IMR-90 (cell line): ENCODE results near the gene SAG. TPM values are rescaled to one million over a fixed set of nuclear protein-coding genes. Genes with fewer than 3 reads are reported as not detected.

Experiments used
- ATAC-seq: fragments of 200-7000 bp; cut with Tn5 transposase; 2 replicates; pipeline ENCODE4 v1.9.1; 2020; ENCODE audit warnings: low read depth, mild to moderate bottlenecking, moderate library complexity
- BruUV-seq: library from RNA; stranded (reverse); fragments of 400-500 nt; replicated peaks from 2 replicates; lab custom pipeline; 2021; lab: Mats Ljungman, UMichigan
- CTCF ChIA-PET: fragments of 300-600 bp; formaldehyde crosslinking; extraction: SDS; loops from one replicate; lab custom pipeline; 2021; ENCODE audit warnings: antibody characterized with exemption; lab: Yijun Ruan, JAX
- POLR2A ChIA-PET: fragments of 300-600 bp; sonication (Branson Sonifier 250); formaldehyde crosslinking; loops from one replicate; lab custom pipeline; 2022; ENCODE audit warnings: antibody characterized with exemption; ENCODE audit not compliant: unreplicated experiment; lab: Charles Lee
- DNase-seq: peaks from one replicate; pipeline ENCODE4 v3.0.0; 2013
- H2AFZ ChIP-seq: replicated peaks from 2 replicates; pipeline ENCODE3; 2013; ENCODE audit warnings: low read length, mild to moderate bottlenecking; ENCODE audit not compliant: poor library complexity
- H2AK5ac ChIP-seq: 2 replicates; pipeline ENCODE4 v1.6.1; 2013; ENCODE audit warnings: low read depth, low read length, inconsistent platforms
- H2AK9ac ChIP-seq: replicated peaks from 2 replicates; pipeline ENCODE3; 2013; ENCODE audit warnings: mild to moderate bottlenecking, low read depth, low read length, moderate library complexity; ENCODE audit not compliant: poor library complexity
- H2BK120ac ChIP-seq: 2 replicates; pipeline ENCODE4 v1.6.1; 2013; ENCODE audit warnings: low read depth, low read length, inconsistent platforms
- H2BK15ac ChIP-seq: 3 replicates; pipeline ENCODE4 v1.6.1; 2013; ENCODE audit warnings: low read depth, low read length, inconsistent platforms
- H2BK20ac ChIP-seq: 2 replicates; pipeline ENCODE4 v1.6.1; 2013; ENCODE audit warnings: low read depth, mild to moderate bottlenecking, inconsistent platforms, low read length, moderate library complexity
- H2BK5ac ChIP-seq: 2 replicates; pipeline ENCODE4 v1.6.1; 2013; ENCODE audit warnings: mild to moderate bottlenecking, low read depth, low read length, inconsistent platforms; ENCODE audit not compliant: poor library complexity, severe bottlenecking
- H3K14ac ChIP-seq: replicated peaks from 2 replicates; pipeline ENCODE4 v1.6.1; 2013; ENCODE audit warnings: low read depth, low read length, inconsistent platforms
- H3K18ac ChIP-seq: 2 replicates; pipeline ENCODE4 v1.6.1; 2013; ENCODE audit warnings: low read depth, low read length, control low read depth
- H3K23ac ChIP-seq: 2 replicates; pipeline ENCODE4 v1.6.1; 2013; ENCODE audit warnings: low read depth, low read length, inconsistent platforms
- H3K27ac ChIP-seq: 2 replicates; pipeline ENCODE4 v1.5.1; 2013; ENCODE audit warnings: mild to moderate bottlenecking, control low read depth, low read length; ENCODE audit not compliant: insufficient read depth
- H3K27me3 ChIP-seq: 2 replicates; pipeline ENCODE4 v1.6.1; 2013; ENCODE audit warnings: low read length; ENCODE audit not compliant: control insufficient read depth, insufficient read depth
- H3K36me3 ChIP-seq: 2 replicates; pipeline ENCODE4 v1.6.1; 2013; ENCODE audit warnings: low read length, mixed read lengths; ENCODE audit not compliant: control insufficient read depth, insufficient read depth
- H3K4ac ChIP-seq: 2 replicates; pipeline ENCODE4 v1.6.1; 2013; ENCODE audit warnings: low read depth, low read length, inconsistent platforms
- H3K4me1 ChIP-seq: 2 replicates; pipeline ENCODE4 v1.6.1; 2013; ENCODE audit warnings: low read length, mixed read lengths; ENCODE audit not compliant: control insufficient read depth, insufficient read depth
- H3K4me2 ChIP-seq: 2 replicates; pipeline ENCODE4 v1.6.1; 2013; ENCODE audit warnings: low read depth, mild to moderate bottlenecking, control low read depth, low read length, moderate library complexity
- H3K4me3 ChIP-seq: 2 replicates; pipeline ENCODE4 v1.5.1; 2013; ENCODE audit warnings: low read depth, mild to moderate bottlenecking, control low read depth, low read length, moderate library complexity; ENCODE audit not compliant: insufficient read depth
- H3K56ac ChIP-seq: 2 replicates; pipeline ENCODE4 v1.6.1; 2013; ENCODE audit warnings: low read length, inconsistent platforms; ENCODE audit not compliant: insufficient read depth; ENCODE audit errors: extremely low read depth
- H3K79me1 ChIP-seq, 2 experiments: 2 replicates each; pipeline ENCODE4 v1.6.1; 2013; ENCODE audit warnings: low read length in 2 of 2, inconsistent platforms in 1 of 2, low read depth in 1 of 2
- H3K9ac ChIP-seq: 2 replicates; pipeline ENCODE4 v1.6.1; 2013; ENCODE audit warnings: low read depth, low read length, control low read depth
- H3K9me1 ChIP-seq: 2 replicates; pipeline ENCODE4 v1.6.1; 2013; ENCODE audit warnings: low read length, inconsistent platforms; ENCODE audit not compliant: insufficient read depth
- H3K9me3 ChIP-seq: 2 replicates; pipeline ENCODE4 v1.6.1; 2013; ENCODE audit warnings: low read length; ENCODE audit not compliant: control insufficient read depth, insufficient read depth
- H4K20me1 ChIP-seq: 2 replicates; pipeline ENCODE4 v1.6.1; 2013; ENCODE audit warnings: low read length, inconsistent platforms; ENCODE audit not compliant: insufficient read depth
- H4K5ac ChIP-seq: 2 replicates; pipeline ENCODE4 v1.6.1; 2013; ENCODE audit warnings: mild to moderate bottlenecking, low read depth, low read length, control low read depth
- H4K8ac ChIP-seq, 2 experiments: 2 replicates each; pipeline ENCODE4 v1.6.1; 2013; ENCODE audit warnings: low read depth in 2 of 2, low read length in 2 of 2, control low read depth in 1 of 2, inconsistent platforms in 1 of 2
- H4K91ac ChIP-seq: 2 replicates; pipeline ENCODE4 v1.6.1; 2013; ENCODE audit warnings: low read depth, low read length, inconsistent platforms; ENCODE audit not compliant: insufficient read depth
- BHLHE40 ChIP-seq: fragments of 150-350 bp; IDR thresholded peaks from 2 replicates; pipeline ENCODE4 v1.6.1; 2016; ENCODE audit warnings: mild to moderate bottlenecking, low read depth, low read length
- CEBPB ChIP-seq: IDR thresholded peaks from 2 replicates; pipeline ENCODE4 v1.6.1; 2012; ENCODE audit warnings: low read depth, low read length, improper control_type of control experiment
- FOS ChIP-seq: fragments of 150-350 bp; IDR thresholded peaks from 2 replicates; pipeline ENCODE4 v1.6.1; 2016; ENCODE audit warnings: low read depth, low read length
- MAZ ChIP-seq: IDR thresholded peaks from 2 replicates; pipeline ENCODE4 v1.6.1; 2012; ENCODE audit warnings: low read depth, mild to moderate bottlenecking, low read length, improper control_type of control experiment, moderate library complexity, borderline replicate concordance
- NFE2L2 ChIP-seq: fragments of 150-350 bp; IDR thresholded peaks from 2 replicates; pipeline ENCODE4 v1.6.1; 2016; ENCODE audit warnings: low read depth, mild to moderate bottlenecking, low read length
- RCOR1 ChIP-seq: IDR thresholded peaks from 2 replicates; pipeline ENCODE4 v1.6.1; 2012; ENCODE audit warnings: mild to moderate bottlenecking, low read length, improper control_type of control experiment; ENCODE audit not compliant: insufficient replicate concordance
- RFX5 ChIP-seq: IDR thresholded peaks from 2 replicates; pipeline ENCODE4 v1.8.0; 2012; ENCODE audit warnings: low read depth, mild to moderate bottlenecking, low read length, moderate library complexity
- SMC3 ChIP-seq: fragments of 150-350 bp; IDR thresholded peaks from 2 replicates; pipeline ENCODE4 v1.6.1; 2016; ENCODE audit warnings: low read depth, mild to moderate bottlenecking, antibody characterized with exemption, low read length, moderate library complexity
- WGBS, 2 experiments: methylation state at CpG; one replicate each; pipeline versions ENCODE4 v1.1.5 to v1.1.7; 2013; ENCODE audit warnings: missing lambda C conversion rate in 2 of 2; ENCODE audit not compliant: insufficient read length in 1 of 2; ENCODE audit errors: extremely low coverage in 2 of 2; 5-methylcytosine and 5-hydroxymethylcytosine counted together
- dilution Hi-C: fragments of 300-500 bp; cut with HindIII; formaldehyde crosslinking; loops from one replicate; pipeline ENCODE4 v1.14.3; 2018; ENCODE audit warnings: low sequenced_read_pairs; ENCODE audit not compliant: unreplicated experiment
- in situ Hi-C: fragments of 300-500 bp; cut with MboI; formaldehyde crosslinking; loops from 3 replicates; pipeline ENCODE4 v1.14.3; 2019; ENCODE audit warnings: low sequenced_read_pairs, inconsistent platforms, mixed read lengths
- intact Hi-C: fragments of 100-400 bp; cut with micrococcal nuclease; formaldehyde crosslinking; loops from 2 replicates; pipeline ENCODE4 v1.10.0; 2022
- polyA plus RNA-seq, 3 experiments: library from polyadenylated mRNA; depleted of rRNA; stranded (reverse); fragments of >200 nt; gene quantifications; 2 replicates each; pipeline ENCODE4 v1.2.3, GENCODE V29; 2012; ENCODE audit warnings: low replicate concordance in 1 of 3
- total RNA-seq: library from RNA; depleted of rRNA; stranded (reverse); fragments of >200 nt; gene quantifications from 2 replicates; pipeline ENCODE4 v1.2.3, GENCODE V29; 2012
- TF ChIP-seq, protein P1 (sequence below): fragments of 150-350 bp; IDR thresholded peaks from 2 replicates; pipeline ENCODE4 v1.6.1; 2017; ENCODE audit warnings: mild to moderate bottlenecking, antibody characterized with exemption, low read length, low read depth
- TF ChIP-seq, protein P2 (sequence below): conservative IDR thresholded peaks from 2 replicates; pipeline ENCODE4 v1.5.1; 2012; ENCODE audit warnings: mild to moderate bottlenecking, low read depth, low read length, improper control_type of control experiment

SAG gene
- total and polyA plus RNA-seq, 2 of the 4 experiments (the other 2 are of a cell fraction) = not detected

DNA sequence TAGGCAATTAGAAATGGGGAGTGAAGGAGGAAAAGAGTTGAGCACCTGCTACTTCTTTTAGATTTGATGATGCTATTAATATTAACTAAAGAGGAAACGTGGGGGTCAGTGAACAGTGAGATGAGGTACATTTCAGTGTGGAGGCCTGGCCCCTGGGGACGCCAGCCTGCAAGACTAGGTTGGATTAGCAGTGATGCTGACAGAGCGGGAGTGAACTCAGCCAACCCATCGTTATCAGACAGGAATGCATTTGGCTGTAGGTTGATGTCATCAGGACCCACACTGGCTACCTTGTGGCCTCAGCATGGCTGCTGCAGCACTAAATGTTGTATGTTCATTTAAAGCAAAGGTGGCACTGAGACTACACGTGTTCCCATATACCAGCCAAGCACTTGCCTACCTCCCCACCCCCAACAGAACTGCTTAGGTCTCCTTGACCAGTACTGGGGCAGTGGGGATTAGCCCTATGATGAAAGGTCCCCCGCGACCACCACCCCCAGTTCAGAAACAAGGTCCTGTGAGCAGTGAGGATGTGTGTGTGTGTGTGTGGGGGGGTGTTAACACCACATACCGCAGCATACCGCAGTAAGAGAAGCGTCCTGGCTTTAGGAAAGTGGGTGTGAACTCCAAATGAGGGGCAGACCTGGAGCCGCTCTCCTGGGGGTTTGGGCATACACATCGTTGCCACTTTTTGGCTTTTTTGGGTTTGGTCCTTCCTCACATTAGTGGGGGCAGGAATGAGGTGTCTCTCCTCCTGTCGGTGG lies 72.7 kb downstream of the SAG start (continued):
- TF ChIP-seq MAZ = no peak

DNA sequence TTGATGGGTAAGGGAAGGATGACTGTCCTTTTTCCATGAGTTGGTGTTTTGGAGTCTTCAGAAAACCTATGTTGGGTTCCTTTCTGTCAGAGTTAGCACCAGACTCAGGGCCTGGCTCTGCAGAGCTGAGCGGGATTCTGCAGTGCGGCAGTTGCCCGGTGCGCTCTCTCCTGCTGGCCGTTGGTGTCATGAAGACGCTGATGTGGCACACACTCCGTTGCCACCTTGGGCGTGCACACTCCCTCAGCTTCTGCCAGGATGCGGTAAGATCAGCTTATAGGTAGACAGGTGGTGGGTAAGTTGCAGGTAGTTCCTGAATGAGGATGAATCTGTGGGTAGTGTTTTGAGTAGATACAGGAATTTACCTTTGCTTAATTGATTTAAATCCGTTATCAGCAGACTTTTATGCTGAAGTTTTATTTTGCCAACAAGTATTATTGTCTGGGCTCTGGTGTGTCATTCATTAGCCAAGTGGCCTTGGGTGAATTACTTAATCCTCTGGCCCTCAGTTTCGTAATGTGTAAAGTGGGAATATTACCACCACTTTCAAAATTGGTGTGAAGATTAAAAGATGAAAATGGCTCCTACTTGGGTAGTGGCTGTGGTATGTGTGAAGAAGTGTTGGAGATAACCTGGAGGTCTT lies 73.5 kb downstream of the SAG start:
- no peak overlapping the region for H3K14ac ChIP-seq
- H2BK5ac ChIP-seq = no peak overlapping the region
- no peaks in the 10 kb centered on the region for H3K9me3 ChIP-seq
- no peak overlapping the region for H2BK15ac ChIP-seq
- ChIA-PET POLR2A (no interaction called here), CTCF (no interaction called here)
- no peak overlapping the region for H3K18ac ChIP-seq
- intact Hi-C loops = no loop called here
- peaks cover 10% of the 10 kb centered on the region; the same call in 1 of the 2 replicates for H3K9me1 ChIP-seq
- H3K4me2 ChIP-seq = no peak overlapping the region
- H2AK5ac ChIP-seq = no peak overlapping the region
- in situ Hi-C loops = no loop called here
- ATAC-seq (no peak), DNase-seq (no peak)
- H4K20me1 ChIP-seq = peaks cover 11% of the 10 kb centered on the region
- peaks cover 14 to 28% of the 10 kb centered on the region in 2 experiments for H3K79me1 ChIP-seq
- H4K8ac ChIP-seq = no peak overlapping the region
- no peak overlapping the region for H3K9ac ChIP-seq
- no peaks in the 10 kb centered on the region for H3K27me3 ChIP-seq
- H3K4me1 ChIP-seq = peaks cover 4% of the 10 kb centered on the region; the same call in 1 of the 2 replicates
- no peaks in the 10 kb centered on the region for H3K36me3 ChIP-seq
- no peak overlapping the region for H2AFZ ChIP-seq
- H4K5ac ChIP-seq = no peak overlapping the region
- dilution Hi-C loops = no loop called here
- H3K56ac ChIP-seq = no peak overlapping the region
- no peak overlapping the region for H2AK9ac ChIP-seq
- H4K91ac ChIP-seq = no peak overlapping the region
- no peak overlapping the region for H3K23ac ChIP-seq
- no peak for TF ChIP-seq SMC3
- TF ChIP-seq MAZ = no peak
- no peak for TF ChIP-seq CEBPB
- no peak for TF ChIP-seq RFX5
- TF ChIP-seq NFE2L2 = no peak
- TF ChIP-seq RCOR1 = no peak
- TF ChIP-seq, protein P1, sequence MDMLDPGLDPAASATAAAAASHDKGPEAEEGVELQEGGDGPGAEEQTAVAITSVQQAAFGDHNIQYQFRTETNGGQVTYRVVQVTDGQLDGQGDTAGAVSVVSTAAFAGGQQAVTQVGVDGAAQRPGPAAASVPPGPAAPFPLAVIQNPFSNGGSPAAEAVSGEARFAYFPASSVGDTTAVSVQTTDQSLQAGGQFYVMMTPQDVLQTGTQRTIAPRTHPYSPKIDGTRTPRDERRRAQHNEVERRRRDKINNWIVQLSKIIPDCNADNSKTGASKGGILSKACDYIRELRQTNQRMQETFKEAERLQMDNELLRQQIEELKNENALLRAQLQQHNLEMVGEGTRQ = no peak
- no peak for TF ChIP-seq BHLHE40
- no peak for TF ChIP-seq FOS
- TF ChIP-seq, protein P2, sequence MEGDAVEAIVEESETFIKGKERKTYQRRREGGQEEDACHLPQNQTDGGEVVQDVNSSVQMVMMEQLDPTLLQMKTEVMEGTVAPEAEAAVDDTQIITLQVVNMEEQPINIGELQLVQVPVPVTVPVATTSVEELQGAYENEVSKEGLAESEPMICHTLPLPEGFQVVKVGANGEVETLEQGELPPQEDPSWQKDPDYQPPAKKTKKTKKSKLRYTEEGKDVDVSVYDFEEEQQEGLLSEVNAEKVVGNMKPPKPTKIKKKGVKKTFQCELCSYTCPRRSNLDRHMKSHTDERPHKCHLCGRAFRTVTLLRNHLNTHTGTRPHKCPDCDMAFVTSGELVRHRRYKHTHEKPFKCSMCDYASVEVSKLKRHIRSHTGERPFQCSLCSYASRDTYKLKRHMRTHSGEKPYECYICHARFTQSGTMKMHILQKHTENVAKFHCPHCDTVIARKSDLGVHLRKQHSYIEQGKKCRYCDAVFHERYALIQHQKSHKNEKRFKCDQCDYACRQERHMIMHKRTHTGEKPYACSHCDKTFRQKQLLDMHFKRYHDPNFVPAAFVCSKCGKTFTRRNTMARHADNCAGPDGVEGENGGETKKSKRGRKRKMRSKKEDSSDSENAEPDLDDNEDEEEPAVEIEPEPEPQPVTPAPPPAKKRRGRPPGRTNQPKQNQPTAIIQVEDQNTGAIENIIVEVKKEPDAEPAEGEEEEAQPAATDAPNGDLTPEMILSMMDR = no peak
- H3K27ac ChIP-seq = no peak overlapping the region
- no peak overlapping the region for H2BK20ac ChIP-seq
- BruUV-seq = no TSS peak
- WGBS, 2 experiments = 100% methylated on average over 2 of the region's 11 CpGs; no CpG with 5 or more reads in 1 of the 2 experiments
- H3K4ac ChIP-seq = no peak overlapping the region
- H3K4me3 ChIP-seq = no peak overlapping the region
- H2BK120ac ChIP-seq = no peak overlapping the region
